ENCODE results near the gene UNC13C.

Gene UNC13C

GRCh38 chr15:54567408-54568035, 589.3 kb downstream of the UNC13C start:
- DNase-seq (ENCODE audit: low spot score), result no peak

GRCh38 chr15:54568381-54568780, 590.1 kb downstream of the UNC13C start:
- no peak for DNase-seq (ENCODE audit: low spot score)

GRCh38 chr15:54571576-54571975, 593.3 kb downstream of the UNC13C start:
- DNase-seq (ENCODE audit: low spot score), result no peak

- no peak for DNase-seq (ENCODE audit: low spot score)
Measured at GRCh38 chr15:54575586-54575985, 597.3 kb downstream of the UNC13C start.

- no peak for DNase-seq (ENCODE audit: low spot score)
Measured at GRCh38 chr15:54576298-54576935, 598.2 kb downstream of the UNC13C start.

GRCh38 chr15:54577476-54578250, 599.4 kb downstream of the UNC13C start:
- DNase-seq (ENCODE audit: low spot score), result no peak

- no peak for DNase-seq (ENCODE audit: low spot score)
Measured at GRCh38 chr15:54579855-54580254, 601.6 kb downstream of the UNC13C start.

GRCh38 chr15:54580643-54581042, 602.4 kb downstream of the UNC13C start:
- DNase-seq (ENCODE audit: low spot score), result no peak

- DNase-seq (ENCODE audit: low spot score), result no peak
Measured at GRCh38 chr15:54582863-54583643, 604.8 kb downstream of the UNC13C start.

GRCh38 chr15:54585063-54585462, 606.8 kb downstream of the UNC13C start:
- DNase-seq (ENCODE audit: low spot score), result no peak

- DNase-seq (ENCODE audit: low spot score), result no peak
Measured at GRCh38 chr15:54594115-54594514, 615.9 kb downstream of the UNC13C start.

GRCh38 chr15:54599386-54599785, 621.1 kb downstream of the UNC13C start:
- no peak for DNase-seq (ENCODE audit: low spot score)

GRCh38 chr15:54605043-54605442, 626.8 kb downstream of the UNC13C start:
- no peak for DNase-seq (ENCODE audit: low spot score)

GRCh38 chr15:54605556-54605955, 627.3 kb downstream of the UNC13C start:
- DNase-seq (ENCODE audit: low spot score), result no peak

- DNase-seq (ENCODE audit: low spot score), result no peak
Measured at GRCh38 chr15:54608876-54609835, 630.9 kb downstream of the UNC13C start.

- DNase-seq (ENCODE audit: low spot score), result no peak
Measured at GRCh38 chr15:54618120-54618519, 639.9 kb downstream of the UNC13C start.

- DNase-seq (ENCODE audit: low spot score), result no peak
Measured at GRCh38 chr15:54619180-54619579, 640.9 kb downstream of the UNC13C start.

- DNase-seq (ENCODE audit: low spot score), result no peak
Measured at GRCh38 chr15:54620916-54621315, 642.7 kb downstream of the UNC13C start.

GRCh38 chr15:54636147-54636546, 657.9 kb downstream of the UNC13C start:
- DNase-seq (ENCODE audit: low spot score), result no peak

- DNase-seq (ENCODE audit: low spot score), result no peak
Measured at GRCh38 chr15:54638666-54639065, 660.4 kb downstream of the UNC13C start.

GRCh38 chr15:54640873-54641272, 662.6 kb downstream of the UNC13C start:
- no peak for DNase-seq (ENCODE audit: low spot score)
